HG02623 (cell line): ENCODE results near the gene HLF.

ENCODE experiments used
- ATAC-seq: cut with Tn5 transposase; IDR thresholded peaks from one replicate; pipeline ENCODE4 v1.9.1; 2021; ENCODE audit warnings: moderate library complexity; ENCODE audit not compliant: unreplicated experiment

The HLF gene

GRCh38 chr17:55288356-55289105 lies 23.8 kb downstream of the HLF start:
- ATAC-seq, result no peak

GRCh38 chr17:55289106-55289446 lies 24.3 kb downstream of the HLF start:
- no peak for ATAC-seq

GRCh38 chr17:55289978-55290377 lies 25.2 kb downstream of the HLF start:
- no peak for ATAC-seq

- no peak for ATAC-seq
Measured at GRCh38 chr17:55290492-55291113, 25.8 kb downstream of the HLF start.

GRCh38 chr17:55291114-55291507 lies 26.4 kb downstream of the HLF start:
- ATAC-seq, result no peak

GRCh38 chr17:55292094-55292493 lies 27.3 kb downstream of the HLF start:
- no peak for ATAC-seq

- ATAC-seq, result no peak
Measured at GRCh38 chr17:55294042-55294751, 29.4 kb downstream of the HLF start.

- ATAC-seq, result peak; percentile 71
Measured at GRCh38 chr17:55295411-55296170, 30.8 kb downstream of the HLF start.

GRCh38 chr17:55296171-55296695 lies 31.5 kb downstream of the HLF start:
- no peak for ATAC-seq

GRCh38 chr17:55296699-55297098 lies 31.9 kb downstream of the HLF start:
- no peak for ATAC-seq

- ATAC-seq, result no peak
Measured at GRCh38 chr17:55298111-55298730, 33.5 kb downstream of the HLF start.

GRCh38 chr17:55299162-55299838 lies 34.5 kb downstream of the HLF start:
- ATAC-seq, result no peak

GRCh38 chr17:55299890-55300289 lies 35.1 kb downstream of the HLF start:
- ATAC-seq, result no peak

- ATAC-seq, result no peak
Measured at GRCh38 chr17:55300479-55301290, 35.9 kb downstream of the HLF start.

- no peak for ATAC-seq
Measured at GRCh38 chr17:55301521-55302406, 37.0 kb downstream of the HLF start.

- no peak for ATAC-seq
Measured at GRCh38 chr17:55302407-55302787, 37.6 kb downstream of the HLF start.

GRCh38 chr17:55303008-55303493 lies 38.3 kb downstream of the HLF start:
- ATAC-seq, result no peak

GRCh38 chr17:55303701-55304145 lies 39.0 kb downstream of the HLF start:
- ATAC-seq, result no peak
